ENCODE measurements around the gene IVL.

The IVL gene

GRCh38 chr1:152946651-152947256, 38.4 kb downstream of the IVL start, which contains the start of gene SPRR5:
Gene SPRR5 (plus strand): TSS chr1:152947206. CDS start chr1:152948555, 1,349 bp downstream.
- no peak for DNase-seq (ENCODE audit: low read depth in 2 of 3, low spot score in 2 of 3)

GRCh38 chr1:152951711-152952110, 43.4 kb downstream of the IVL start:
- no peak for DNase-seq (ENCODE audit: low read depth in 2 of 3, low spot score in 2 of 3)

GRCh38 chr1:152953761-152954160, 45.4 kb downstream of the IVL start:
- DNase-seq (ENCODE audit: low read depth in 2 of 3, low spot score in 2 of 3) = no peak

- DNase-seq (ENCODE audit: low read depth in 2 of 3, low spot score in 2 of 3) = no peak
These were observed 46.1 kb downstream of the IVL start for GRCh38 chr1:152954436-152954835.

GRCh38 chr1:152957561-152957960, 49.2 kb downstream of the IVL start:
- no peak for DNase-seq (ENCODE audit: low read depth in 2 of 3, low spot score in 2 of 3)

- DNase-seq (ENCODE audit: low read depth in 2 of 3, low spot score in 2 of 3) = no peak
These were observed 50.9 kb downstream of the IVL start for GRCh38 chr1:152959273-152959672.

GRCh38 chr1:152959801-152960451, 51.6 kb downstream of the IVL start:
- DNase-seq (ENCODE audit: low read depth in 2 of 3, low spot score in 2 of 3) = no peak

- no peak for DNase-seq (ENCODE audit: low read depth in 2 of 3, low spot score in 2 of 3)
These were observed 52.2 kb downstream of the IVL start for GRCh38 chr1:152960452-152961044.

Data from activated CD8-positive, alpha-beta memory T cell treated with anti-CD3 and anti-CD28 coated beads for 48 hours (primary cell).